GM13977 (cell line): ENCODE data around the gene PTPRK.

ENCODE experiments used
- DNase-seq: peaks from one replicate; pipeline ENCODE4 v3.0.0; 2012; ENCODE audit warnings: low spot score
- CTCF ChIP-seq: IDR thresholded peaks from 2 replicates; pipeline ENCODE4 v1.5.1; 2012; ENCODE audit warnings: mild to moderate bottlenecking, control low read depth; ENCODE audit not compliant: insufficient read depth; ENCODE audit errors: extremely low read depth, missing control alignments
- in situ Hi-C: fragments of 300-500 bp; cut with MboI; formaldehyde crosslinking; loops from one replicate; pipeline ENCODE4 v1.12.0; 2022; ENCODE audit warnings: low sequenced_read_pairs, low pct_unique_long_range_greater_than_20kb, mixed read lengths, inconsistent platforms; ENCODE audit not compliant: unreplicated experiment

Gene PTPRK

GRCh38 chr6:128250370-128251070 lies 269.9 kb downstream of the PTPRK start:
- no peak for TF ChIP-seq CTCF
- in situ Hi-C loops = no loop called here
- no peak for DNase-seq

GRCh38 chr6:128249429-128249828 lies 271.0 kb downstream of the PTPRK start:
- in situ Hi-C loops = no loop called here
- TF ChIP-seq CTCF = no peak
- no peak for DNase-seq

GRCh38 chr6:128246472-128247260 lies 273.7 kb downstream of the PTPRK start:
- no peak for DNase-seq
- TF ChIP-seq CTCF = no peak
- in situ Hi-C loops = no loop called here

GRCh38 chr6:128244751-128245405 lies 275.5 kb downstream of the PTPRK start:
- DNase-seq = no peak
- in situ Hi-C loops = no loop called here
- no peak for TF ChIP-seq CTCF

GRCh38 chr6:128242765-128243403 lies 277.5 kb downstream of the PTPRK start:
- no peak for DNase-seq
- no peak for TF ChIP-seq CTCF
- in situ Hi-C loops = no loop called here

- DNase-seq = no peak
- no peak for TF ChIP-seq CTCF
- in situ Hi-C loops = no loop called here
Measured at GRCh38 chr6:128241216-128241615, 279.2 kb downstream of the PTPRK start.
